ENCODE results near the gene BAZ1B. TPM values are rescaled to one million over a fixed set of nuclear protein-coding genes. Genes with fewer than 3 reads are reported as not detected.

BAZ1B gene
- total and polyA plus RNA-seq, 9 of the 15 experiments (the other 6 are each of a cell fraction or from before 2014, with no cell fraction given): 15.0 to 134 (median 79.5) TPM

- FAIRE-seq (peak; percentile 90), DNase-seq (ENCODE audit: extremely low read depth in 1 of 4, low spot score in 3 of 4) (no peak), ATAC-seq (peak; percentile 27)
- Histone ChIP-seq H3K9me1 (ENCODE audit: control insufficient read depth, insufficient read depth, low read length) (no peaks in the 10 kb centered on the region), H3K4me2 (ENCODE audit: insufficient read depth, low read length) (no peak overlapping the region), H2AFZ (ENCODE audit: low read depth, low read length) (no peak overlapping the region), H3K4me1 (replicated peaks in 1 of 2; ENCODE audit: control insufficient read depth in 2 of 2, insufficient read depth in 2 of 2, low read length in 2 of 2) (peaks cover 0 to 35% of the 10 kb centered on the region in 2 experiments; a peak in 2 of 5 replicates), H4K20me1 (replicated peaks; ENCODE audit: control insufficient read depth, insufficient read depth, low read length) (no peaks in the 10 kb centered on the region), H3K9ac (ENCODE audit: insufficient read depth in 1 of 2, low read depth in 2 of 2, low read length in 2 of 2) (no peak overlapping the region), H3K36me3 (ENCODE audit: control insufficient read depth, insufficient read depth, low read length) (no peaks in the 10 kb centered on the region), H3K27me3 (ENCODE audit: control insufficient read depth in 2 of 2, insufficient read depth in 2 of 2, low read length in 2 of 2) (peaks cover 22 to 50% of the 10 kb centered on the region in 2 experiments; a peak in 4 of 5 replicates), H3K79me2 (ENCODE audit: control insufficient read depth, insufficient read depth, low read length) (no peaks in the 10 kb centered on the region), H3K27ac (ENCODE audit: extremely low read depth, low read depth, low read length) (no peak overlapping the region), H3K9me3 (replicated peaks; ENCODE audit: control insufficient read depth, insufficient read depth, low read depth, low read length) (no peaks in the 10 kb centered on the region), H3K4me3 (no peak overlapping the region)
- ChIA-PET CTCF (ENCODE audit: low intra/inter-chr PET ratio) (no interaction called here), POLR2A (no interaction called here)
- 31% methylated on average over 8 of the region's 8 CpGs for WGBS (ENCODE audit: insufficient coverage, low coverage, missing lambda C conversion rate)
- intact Hi-C loops (cut with micrococcal nuclease) (no loop called here), in situ Hi-C loops (cut with MboI) (loop anchor here (25.0 kb wide), 1 partner anchor 1959 kb away; the partner anchor contains the start of gene TRIM73)
- BruUV-seq (replicated peaks): no TSS peak
- TF ChIP-seq SUPT5H (IDR thresholded peaks at IDR 0.05): no peak
- TF ChIP-seq, protein P1, sequence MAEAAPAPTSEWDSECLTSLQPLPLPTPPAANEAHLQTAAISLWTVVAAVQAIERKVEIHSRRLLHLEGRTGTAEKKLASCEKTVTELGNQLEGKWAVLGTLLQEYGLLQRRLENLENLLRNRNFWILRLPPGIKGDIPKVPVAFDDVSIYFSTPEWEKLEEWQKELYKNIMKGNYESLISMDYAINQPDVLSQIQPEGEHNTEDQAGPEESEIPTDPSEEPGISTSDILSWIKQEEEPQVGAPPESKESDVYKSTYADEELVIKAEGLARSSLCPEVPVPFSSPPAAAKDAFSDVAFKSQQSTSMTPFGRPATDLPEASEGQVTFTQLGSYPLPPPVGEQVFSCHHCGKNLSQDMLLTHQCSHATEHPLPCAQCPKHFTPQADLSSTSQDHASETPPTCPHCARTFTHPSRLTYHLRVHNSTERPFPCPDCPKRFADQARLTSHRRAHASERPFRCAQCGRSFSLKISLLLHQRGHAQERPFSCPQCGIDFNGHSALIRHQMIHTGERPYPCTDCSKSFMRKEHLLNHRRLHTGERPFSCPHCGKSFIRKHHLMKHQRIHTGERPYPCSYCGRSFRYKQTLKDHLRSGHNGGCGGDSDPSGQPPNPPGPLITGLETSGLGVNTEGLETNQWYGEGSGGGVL (CRISPR knock-in tag; IDR thresholded peaks at IDR 0.05): no peak
- no peak for TF ChIP-seq NONO (IDR thresholded peaks at IDR 0.05; ENCODE audit: low read depth in 2 of 2, low read length in 1 of 2)
- no peak for TF ChIP-seq SIX5 (IDR thresholded peaks at IDR 0.05; ENCODE audit: borderline replicate concordance in 1 of 2, insufficient read depth in 1 of 2, low read depth in 1 of 2, low read length in 2 of 2)
- TF ChIP-seq GABPB2 (CRISPR knock-in tag; conservative IDR thresholded peaks at IDR 0.05): no peak
- no peak for TF ChIP-seq ILF3 (IDR thresholded peaks at IDR 0.05; ENCODE audit: borderline replicate concordance)
- no peak for TF ChIP-seq RNF219 (CRISPR knock-in tag; IDR thresholded peaks at IDR 0.05)
- TF ChIP-seq ZBTB34 (CRISPR knock-in tag; IDR thresholded peaks at IDR 0.05): no peak
- 0 out of 2 replicates have a peak, but pooled peaks have one; percentile 14 for TF ChIP-seq TSC22D4 (tag; IDR thresholded peaks at IDR 0.05)
- TF ChIP-seq ZNF232 (CRISPR knock-in tag; IDR thresholded peaks at IDR 0.05): no peak
- TF ChIP-seq, protein P2, sequence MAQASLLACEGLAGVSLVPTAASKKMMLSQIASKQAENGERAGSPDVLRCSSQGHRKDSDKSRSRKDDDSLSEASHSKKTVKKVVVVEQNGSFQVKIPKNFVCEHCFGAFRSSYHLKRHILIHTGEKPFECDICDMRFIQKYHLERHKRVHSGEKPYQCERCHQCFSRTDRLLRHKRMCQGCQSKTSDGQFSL (CRISPR knock-in tag; IDR thresholded peaks at IDR 0.05): peak; percentile 24; the same call in 1 of the 2 replicates
- TF ChIP-seq, protein P2 (tag; IDR thresholded peaks at IDR 0.05): no peak
Measured at GRCh38 chr7:73427902-73428787, 93.9 kb downstream of the BAZ1B start.
